LNCAP (cell line): ENCODE measurements around the gene TRIM67.

ENCODE experiments used
- CTCF ChIP-seq: fragments of 450-650 bp; IDR thresholded peaks from 2 replicates; pipeline ENCODE4 v1.5.1; 2017; ENCODE audit warnings: mild to moderate bottlenecking

TRIM67 gene

GRCh38 chr1:231189683-231190270 is 27.9 kb downstream of the TRIM67 start:
- TF ChIP-seq CTCF: no peak

GRCh38 chr1:231190456-231190855 is 28.6 kb downstream of the TRIM67 start:
- no peak for TF ChIP-seq CTCF

- no peak for TF ChIP-seq CTCF
Measured at GRCh38 chr1:231192620-231193163, 30.8 kb downstream of the TRIM67 start.

GRCh38 chr1:231193710-231194340 is 32.0 kb downstream of the TRIM67 start:
- no peak for TF ChIP-seq CTCF

- no peak for TF ChIP-seq CTCF
Measured at GRCh38 chr1:231194476-231194842, 32.6 kb downstream of the TRIM67 start.

GRCh38 chr1:231194843-231195516 is 33.1 kb downstream of the TRIM67 start:
- no peak for TF ChIP-seq CTCF

- TF ChIP-seq CTCF: no peak
Measured at GRCh38 chr1:231196307-231196706, 34.4 kb downstream of the TRIM67 start.
